ENCODE data around the gene NACA2.

The NACA2 gene

DNA sequence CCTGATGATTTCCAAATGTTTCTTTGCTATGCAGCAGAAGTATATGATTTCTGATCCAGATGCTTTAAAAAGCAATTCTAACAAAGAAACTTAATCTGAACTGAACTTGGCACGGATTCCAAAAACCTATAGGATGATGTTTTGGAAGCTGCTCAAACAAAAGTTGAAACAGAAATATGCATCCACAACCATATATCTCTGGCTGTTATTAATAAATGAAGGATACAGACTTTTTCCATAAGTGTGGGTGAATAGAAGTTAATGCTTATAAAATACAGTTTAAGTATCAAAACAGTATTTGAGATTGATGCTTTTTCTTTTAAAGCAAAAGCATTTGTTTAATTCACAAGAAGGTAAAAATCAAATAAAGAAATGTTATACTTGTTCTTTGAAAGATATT, 27.9 kb upstream of the NACA2 start:
- peaks cover 4% of the 10 kb centered on the region for H3K4me1 Mint-ChIP-seq
- ATAC-seq (no peak), DNase-seq (no peak)
- H3K9me3 Mint-ChIP-seq, result peaks cover 9% of the 10 kb centered on the region
- peaks cover 12% of the 10 kb centered on the region for H3K27me3 Mint-ChIP-seq
- no peak overlapping the region for H3K27ac Mint-ChIP-seq
- no peaks in the 10 kb centered on the region for H3K36me3 Mint-ChIP-seq (ENCODE audit: low read depth)
- no peak overlapping the region for H3K4me3 Mint-ChIP-seq

DNA sequence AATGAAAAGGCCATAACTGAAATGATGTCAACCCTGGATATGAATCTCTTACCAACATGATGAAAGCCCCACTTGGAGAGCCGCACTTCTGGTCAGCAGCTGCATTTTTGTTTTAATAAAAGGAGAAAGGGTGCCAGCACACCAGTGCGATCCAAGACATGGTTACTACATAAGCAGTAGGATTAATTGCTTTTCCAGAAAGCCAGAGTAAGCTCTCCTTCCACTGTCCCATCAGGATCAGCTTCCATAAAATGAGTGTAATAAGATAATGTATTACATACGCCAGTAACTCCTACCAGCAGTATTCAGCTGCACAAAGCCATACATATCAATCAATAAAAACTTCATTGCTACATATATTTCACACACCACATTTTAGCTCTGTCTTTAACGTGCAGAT, 26.3 kb upstream of the NACA2 start:
- no peak for ATAC-seq

DNA sequence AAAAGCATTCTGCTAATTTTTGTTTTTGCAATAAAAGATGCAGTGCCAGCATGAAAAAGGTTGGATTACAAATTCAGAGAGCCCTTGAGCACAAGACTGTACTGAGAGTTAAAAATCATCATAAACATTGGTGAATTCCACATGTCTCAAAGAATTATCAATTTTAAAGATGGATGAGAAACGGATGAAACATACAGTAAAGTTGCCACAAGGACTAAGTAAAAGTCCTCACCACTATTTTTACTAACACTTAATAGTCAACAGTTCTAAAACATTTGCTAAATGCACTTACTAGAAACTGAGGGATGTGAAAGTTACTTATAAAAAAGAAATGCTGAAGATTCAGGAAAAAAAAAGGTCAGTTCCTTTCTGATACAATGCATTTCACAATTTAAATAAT, 25.8 kb upstream of the NACA2 start:
- DNase-seq, result no peak
- H3K4me3 Mint-ChIP-seq, result no peak overlapping the region
- H3K4me1 Mint-ChIP-seq, result peaks cover 4% of the 10 kb centered on the region
- peaks cover 9% of the 10 kb centered on the region for H3K9me3 Mint-ChIP-seq
- peaks cover 10% of the 10 kb centered on the region for H3K27me3 Mint-ChIP-seq
- H3K36me3 Mint-ChIP-seq (ENCODE audit: low read depth), result no peaks in the 10 kb centered on the region
- ATAC-seq, result no peak
- no peak overlapping the region for H3K27ac Mint-ChIP-seq

More for the DNA sequence above, 26.3 kb upstream of the NACA2 start:
- H3K27ac Mint-ChIP-seq, result no peak overlapping the region
- H3K4me1 Mint-ChIP-seq, result peaks cover 4% of the 10 kb centered on the region
- H3K4me3 Mint-ChIP-seq, result no peak overlapping the region
- peaks cover 10% of the 10 kb centered on the region for H3K27me3 Mint-ChIP-seq
- H3K36me3 Mint-ChIP-seq (ENCODE audit: low read depth), result no peaks in the 10 kb centered on the region
- peaks cover 9% of the 10 kb centered on the region for H3K9me3 Mint-ChIP-seq
- DNase-seq, result no peak

- H3K4me1 Mint-ChIP-seq, result peaks cover 4% of the 10 kb centered on the region
- no peaks in the 10 kb centered on the region for H3K36me3 Mint-ChIP-seq (ENCODE audit: low read depth)
- ATAC-seq (no peak), DNase-seq (no peak)
- H3K4me3 Mint-ChIP-seq, result no peak overlapping the region
- H3K27me3 Mint-ChIP-seq, result peaks cover 12% of the 10 kb centered on the region
- H3K9me3 Mint-ChIP-seq, result peaks cover 4% of the 10 kb centered on the region
- no peak overlapping the region for H3K27ac Mint-ChIP-seq
Observed at GRCh38 chr17:61614219-61614618, 23.2 kb upstream of the NACA2 start.

DNA sequence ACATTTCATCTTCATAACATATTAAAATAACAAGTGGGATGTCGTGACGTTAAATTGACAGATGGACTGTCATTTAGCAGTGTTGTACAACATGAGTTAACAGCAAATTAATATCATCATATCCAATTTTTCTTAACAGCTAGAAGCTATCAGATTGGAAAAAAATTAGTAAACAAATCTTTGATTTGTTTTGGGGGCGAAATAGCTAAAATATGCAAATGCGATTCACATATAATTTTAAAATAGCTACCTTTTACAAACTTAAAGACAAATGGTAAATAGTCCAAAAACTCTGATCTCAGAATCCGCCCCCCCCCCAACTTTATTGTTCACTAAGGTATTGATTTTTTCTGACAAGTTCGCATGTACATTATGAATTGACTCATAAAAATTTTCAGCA, 20.3 kb upstream of the NACA2 start:
- Mint-ChIP-seq H3K4me1 (peaks cover 4% of the 10 kb centered on the region), H3K27ac (no peak overlapping the region), H3K36me3 (ENCODE audit: low read depth) (no peaks in the 10 kb centered on the region), H3K4me3 (no peak overlapping the region), H3K9me3 (no peaks in the 10 kb centered on the region), H3K27me3 (peaks cover 12% of the 10 kb centered on the region)
- no peak for ATAC-seq
- no peak for DNase-seq

- no peak for ATAC-seq
- peaks cover 9% of the 10 kb centered on the region for H3K27me3 Mint-ChIP-seq
- no peak overlapping the region for H3K27ac Mint-ChIP-seq
- H3K4me1 Mint-ChIP-seq, result no peaks in the 10 kb centered on the region
- H3K4me3 Mint-ChIP-seq, result no peak overlapping the region
- H3K36me3 Mint-ChIP-seq (ENCODE audit: low read depth), result no peaks in the 10 kb centered on the region
- no peaks in the 10 kb centered on the region for H3K9me3 Mint-ChIP-seq
- DNase-seq, result no peak
Observed at GRCh38 chr17:61605692-61606091, 14.7 kb upstream of the NACA2 start.

DNA sequence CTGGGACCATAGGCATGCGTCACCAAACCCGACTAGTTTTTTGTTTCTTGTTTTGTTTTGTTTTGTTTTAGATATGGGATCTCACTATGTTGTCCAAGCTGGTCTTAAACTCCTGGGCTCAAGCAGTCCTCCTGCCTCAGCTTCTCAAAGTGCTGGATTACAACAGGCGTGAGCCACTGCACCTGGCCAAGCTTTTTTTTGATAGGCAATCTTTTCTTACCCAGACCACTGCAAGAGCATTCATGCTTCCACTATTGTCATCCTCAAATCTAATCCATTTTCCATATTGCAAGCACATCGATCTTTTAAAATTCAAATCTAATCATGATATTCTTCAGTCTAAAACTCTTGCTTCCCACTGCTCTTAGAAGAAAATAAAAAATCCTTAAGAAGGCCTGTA, 10.3 kb upstream of the NACA2 start:
- DNase-seq (no peak), ATAC-seq (no peak)
- Mint-ChIP-seq H3K4me3 (no peak overlapping the region), H3K4me1 (no peaks in the 10 kb centered on the region), H3K9me3 (no peaks in the 10 kb centered on the region), H3K27ac (no peak overlapping the region), H3K36me3 (ENCODE audit: low read depth) (no peaks in the 10 kb centered on the region), H3K27me3 (peaks cover 11% of the 10 kb centered on the region)

- no peaks in the 10 kb centered on the region for H3K36me3 Mint-ChIP-seq (ENCODE audit: low read depth)
- H3K27ac Mint-ChIP-seq, result no peak overlapping the region
- peaks cover 16% of the 10 kb centered on the region for H3K27me3 Mint-ChIP-seq
- no peak for ATAC-seq
- no peak overlapping the region for H3K4me3 Mint-ChIP-seq
- H3K4me1 Mint-ChIP-seq, result no peaks in the 10 kb centered on the region
- no peak for DNase-seq
- H3K9me3 Mint-ChIP-seq, result no peaks in the 10 kb centered on the region
Observed at GRCh38 chr17:61600621-61601020, 9.6 kb upstream of the NACA2 start.

DNA sequence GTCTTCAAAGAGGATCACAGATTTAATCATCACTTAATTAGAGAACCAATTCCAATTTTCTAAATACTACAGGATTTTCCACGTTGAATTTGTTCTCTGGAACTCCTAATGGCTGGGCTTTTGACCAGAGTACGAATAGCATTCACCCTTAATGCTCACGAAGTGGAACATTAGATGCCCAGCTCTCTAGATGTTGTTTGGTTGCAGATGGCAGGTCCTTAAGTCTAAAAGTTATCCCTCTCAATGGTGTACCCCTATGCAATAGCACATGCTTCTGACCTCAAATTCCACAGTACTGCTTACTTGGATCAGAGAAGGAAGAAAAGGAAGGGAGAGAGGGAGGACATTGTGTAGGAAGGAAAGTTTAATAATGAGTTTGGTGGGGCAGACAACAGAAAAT, 8.6 kb upstream of the NACA2 start:
- no peak for ATAC-seq
- no peak for DNase-seq
- Mint-ChIP-seq H3K4me3 (no peak overlapping the region), H3K27ac (no peak overlapping the region), H3K36me3 (ENCODE audit: low read depth) (no peaks in the 10 kb centered on the region), H3K27me3 (peaks cover 17% of the 10 kb centered on the region), H3K4me1 (no peaks in the 10 kb centered on the region), H3K9me3 (no peaks in the 10 kb centered on the region)

GRCh38 chr17:61598014-61598413, 7.0 kb upstream of the NACA2 start:
- Mint-ChIP-seq H3K27me3 (peaks cover 18% of the 10 kb centered on the region), H3K9me3 (no peaks in the 10 kb centered on the region), H3K27ac (no peak overlapping the region), H3K4me3 (no peak overlapping the region), H3K4me1 (no peaks in the 10 kb centered on the region), H3K36me3 (ENCODE audit: low read depth) (no peaks in the 10 kb centered on the region)
- no peak for DNase-seq
- ATAC-seq, result no peak

DNA sequence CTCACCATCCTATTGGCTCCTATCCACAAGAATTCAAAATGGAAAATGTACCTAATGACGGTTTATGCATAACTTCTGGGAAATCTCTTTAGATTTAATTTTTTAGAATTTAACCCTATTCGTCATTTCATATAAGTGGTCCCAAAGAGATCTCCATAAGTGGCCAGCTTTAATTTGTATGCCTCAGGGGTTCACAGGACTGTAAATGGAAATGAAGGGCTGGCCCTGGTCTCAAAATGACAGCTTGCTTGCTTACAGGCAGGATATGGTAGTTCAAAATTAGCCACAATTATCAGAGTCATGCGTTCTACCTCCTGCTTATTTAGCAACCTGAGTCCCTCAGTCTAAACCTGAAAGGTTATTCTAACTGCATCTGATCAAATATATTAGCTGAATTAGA, 6.6 kb upstream of the NACA2 start:
- Mint-ChIP-seq H3K27me3 (peaks cover 19% of the 10 kb centered on the region), H3K27ac (no peak overlapping the region), H3K9me3 (no peaks in the 10 kb centered on the region), H3K36me3 (ENCODE audit: low read depth) (no peaks in the 10 kb centered on the region), H3K4me3 (no peak overlapping the region), H3K4me1 (no peaks in the 10 kb centered on the region)
- ATAC-seq, result no peak
- DNase-seq, result no peak

DNA sequence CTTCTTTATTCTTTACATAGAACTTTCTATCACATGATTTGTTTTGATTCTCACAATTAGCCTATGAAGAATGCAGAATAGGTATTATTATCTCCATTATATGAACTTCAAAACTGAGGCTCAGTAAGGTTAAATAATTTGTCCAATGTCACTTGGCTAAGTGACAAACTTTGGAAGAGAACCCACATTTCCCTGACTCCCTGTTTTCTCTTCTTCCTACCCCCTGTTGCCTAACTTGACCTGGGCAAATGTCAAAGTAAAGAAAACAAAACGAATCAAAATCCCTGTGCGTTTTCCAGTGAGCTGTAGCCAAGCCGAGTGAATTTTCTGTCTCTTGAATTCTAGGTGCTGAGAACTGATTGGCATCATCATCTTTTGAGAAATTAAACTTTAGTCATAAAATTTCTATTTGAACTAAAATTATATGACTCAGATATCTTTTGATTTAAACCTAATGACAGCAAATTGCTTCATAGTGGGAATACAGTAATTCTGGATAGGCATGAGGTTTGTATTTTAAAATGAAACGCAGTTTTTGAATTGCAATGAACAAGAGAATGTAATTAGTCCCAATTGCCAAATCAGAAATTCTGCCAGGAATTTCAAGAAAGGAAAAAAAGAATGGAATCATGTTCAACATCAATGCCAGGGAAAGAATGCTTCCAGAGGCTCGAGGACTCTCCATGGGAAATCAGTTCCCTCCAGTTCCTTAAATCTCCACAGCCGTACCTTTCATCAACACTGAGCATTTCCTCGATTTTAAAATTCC, 4.6 kb upstream of the NACA2 start:
- Mint-ChIP-seq H3K4me3 (no peak overlapping the region), H3K36me3 (ENCODE audit: low read depth) (no peaks in the 10 kb centered on the region)
- no peak for DNase-seq

DNA sequence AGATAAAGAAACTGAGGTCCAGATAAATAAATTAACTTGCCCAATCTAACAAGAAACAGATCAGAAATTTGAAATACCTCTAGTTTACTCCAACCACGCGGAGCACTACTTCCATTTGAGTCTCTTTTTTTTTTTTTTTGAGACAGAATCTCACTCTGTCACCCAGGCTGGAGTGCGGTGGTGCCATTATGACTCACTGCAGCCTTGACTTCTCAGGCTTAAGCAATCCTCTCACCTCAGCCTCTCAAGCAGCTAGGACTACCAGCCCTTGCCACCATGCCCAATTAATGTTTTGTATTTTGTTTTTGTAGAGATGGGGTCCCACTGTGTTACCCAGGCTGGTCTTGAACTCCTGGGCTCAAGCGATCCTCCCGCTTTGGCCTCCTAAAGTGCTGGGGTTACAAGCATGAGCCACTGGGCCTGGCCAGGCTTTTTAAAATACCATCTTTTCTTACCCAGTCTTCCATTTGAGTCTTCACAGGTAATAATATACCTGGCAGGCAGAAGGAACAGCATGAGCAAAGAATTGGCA, 3.3 kb upstream of the NACA2 start:
- Mint-ChIP-seq H3K27ac (no peak overlapping the region), H3K9me3 (no peaks in the 10 kb centered on the region), H3K27me3 (peaks cover 19% of the 10 kb centered on the region), H3K36me3 (ENCODE audit: low read depth) (no peaks in the 10 kb centered on the region), H3K4me3 (no peak overlapping the region), H3K4me1 (no peaks in the 10 kb centered on the region)
- DNase-seq (no peak), ATAC-seq (no peak)

More for the DNA sequence above, 4.6 kb upstream of the NACA2 start:
- H3K9me3 Mint-ChIP-seq, result no peaks in the 10 kb centered on the region
- no peaks in the 10 kb centered on the region for H3K4me1 Mint-ChIP-seq
- peaks cover 19% of the 10 kb centered on the region for H3K27me3 Mint-ChIP-seq
- ATAC-seq, result no peak
- no peak overlapping the region for H3K27ac Mint-ChIP-seq

DNA sequence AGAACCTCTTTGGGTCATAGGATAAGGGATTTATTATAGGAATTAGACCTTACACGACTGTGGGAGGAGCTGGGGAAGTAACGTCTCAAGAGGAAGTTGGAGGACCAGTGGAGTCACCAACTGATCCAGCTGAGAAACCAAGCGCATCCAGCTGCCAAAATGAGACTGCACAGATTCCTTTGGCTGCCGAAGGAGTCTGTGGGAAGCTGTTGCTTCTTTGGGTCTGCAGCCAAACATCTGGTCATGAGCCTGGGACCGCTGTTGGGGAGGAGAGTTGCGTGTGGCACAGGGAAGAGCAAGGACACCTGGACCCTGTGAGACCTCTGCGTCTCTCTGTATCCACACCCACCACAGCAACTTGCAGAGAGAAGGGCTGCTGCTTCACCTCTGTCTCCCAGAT, 2.4 kb upstream of the NACA2 start:
- DNase-seq (no peak), ATAC-seq (no peak)
- Mint-ChIP-seq H3K4me1 (no peaks in the 10 kb centered on the region), H3K9me3 (no peaks in the 10 kb centered on the region), H3K27ac (no peak overlapping the region), H3K27me3 (peaks cover 19% of the 10 kb centered on the region), H3K36me3 (ENCODE audit: low read depth) (no peaks in the 10 kb centered on the region), H3K4me3 (no peak overlapping the region)

GRCh38 chr17:61591930-61592329, 911 bp upstream of the NACA2 start:
- H3K4me3 Mint-ChIP-seq, result no peak overlapping the region
- DNase-seq (no peak), ATAC-seq (no peak)
- no peak overlapping the region for H3K27ac Mint-ChIP-seq
- H3K9me3 Mint-ChIP-seq, result no peaks in the 10 kb centered on the region
- H3K4me1 Mint-ChIP-seq, result no peaks in the 10 kb centered on the region
- H3K36me3 Mint-ChIP-seq (ENCODE audit: low read depth), result no peaks in the 10 kb centered on the region
- H3K27me3 Mint-ChIP-seq, result peaks cover 26% of the 10 kb centered on the region

DNA sequence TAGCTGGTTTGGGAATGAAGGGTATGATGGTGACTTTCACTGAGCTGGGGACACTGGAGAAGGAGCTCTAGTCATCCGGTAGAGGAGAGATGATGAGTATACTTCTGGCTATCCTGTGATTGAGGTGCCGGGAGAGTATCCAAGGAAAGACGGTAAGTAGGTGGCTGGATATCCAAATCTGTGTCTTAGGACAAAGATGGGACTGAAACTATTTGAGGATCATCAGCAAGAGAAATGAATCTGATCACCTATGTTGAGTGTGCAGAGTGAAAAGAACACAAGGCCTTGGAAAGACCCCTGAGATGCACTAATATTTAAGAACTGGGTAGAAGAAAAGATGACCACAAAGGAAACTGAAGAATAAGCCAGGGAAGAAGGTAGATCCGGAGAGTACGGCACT, 1.0 kb downstream of the NACA2 start:
- no peaks in the 10 kb centered on the region for H3K4me1 Mint-ChIP-seq
- peaks cover 13% of the 10 kb centered on the region for H3K27me3 Mint-ChIP-seq
- no peak overlapping the region for H3K27ac Mint-ChIP-seq
- ATAC-seq (no peak), DNase-seq (no peak)
- no peak overlapping the region for H3K4me3 Mint-ChIP-seq
- H3K9me3 Mint-ChIP-seq, result no peaks in the 10 kb centered on the region
- no peaks in the 10 kb centered on the region for H3K36me3 Mint-ChIP-seq (ENCODE audit: low read depth)

Measured in activated naive CD8-positive, alpha-beta T cell treated with anti-CD3 and anti-CD28 coated beads, Interleukin-2, amount 50 U/mL, for 24 hours (primary cell).